NCI-H2081 (cell line): ENCODE results near the gene LRPAP1.
"Not testable (repeated sequence)": the region's sequence is repeated elsewhere in the genome, so short reads cannot be mapped to it uniquely, and the experiment has no call there.

Source experiments
- DNase-seq, 2 experiments: peaks; one replicate each; lab custom pipeline; 2025; lab: John Stamatoyannopoulos, UW

Gene LRPAP1

GRCh38 chr4:3531879-3532750, at the start of gene LRPAP1:
Gene LRPAP1, minus strand, starts transcription at chr4:3532422. Its CDS starts 10 bp downstream, at chr4:3532412.
- DNase-seq = peak; percentile 91 to 92

GRCh38 chr4:3581334-3582090, 49.3 kb upstream of the LRPAP1 start:
- DNase-seq = not testable (repeated sequence)

- DNase-seq = not testable (repeated sequence)
Measured at GRCh38 chr4:3580859-3581258, 48.6 kb upstream of the LRPAP1 start.

- not testable (repeated sequence) for DNase-seq
Measured at GRCh38 chr4:3578527-3579144, 46.4 kb upstream of the LRPAP1 start.

GRCh38 chr4:3578052-3578451, 45.8 kb upstream of the LRPAP1 start:
- DNase-seq = not testable (repeated sequence)

- DNase-seq = not testable (repeated sequence)
Measured at GRCh38 chr4:3577208-3577892, 45.1 kb upstream of the LRPAP1 start.

- not testable (repeated sequence) for DNase-seq
Measured at GRCh38 chr4:3576533-3577207, 44.4 kb upstream of the LRPAP1 start.

GRCh38 chr4:3575426-3576369, 43.5 kb upstream of the LRPAP1 start:
- not testable (repeated sequence) for DNase-seq

- DNase-seq = not testable (repeated sequence)
Measured at GRCh38 chr4:3574865-3575264, 42.6 kb upstream of the LRPAP1 start.

GRCh38 chr4:3574346-3574745, 42.1 kb upstream of the LRPAP1 start:
- DNase-seq = not testable (repeated sequence)

- DNase-seq = no peak
Measured at GRCh38 chr4:3573131-3573530, 40.9 kb upstream of the LRPAP1 start.

GRCh38 chr4:3572363-3572762, 40.1 kb upstream of the LRPAP1 start:
- no peak for DNase-seq

GRCh38 chr4:3571921-3572320, 39.7 kb upstream of the LRPAP1 start:
- no peak for DNase-seq

- not testable (repeated sequence) for DNase-seq
Measured at GRCh38 chr4:3570923-3571322, 38.7 kb upstream of the LRPAP1 start.

- not testable (repeated sequence) for DNase-seq
Measured at GRCh38 chr4:3569611-3570010, 37.4 kb upstream of the LRPAP1 start.

GRCh38 chr4:3566701-3567100, 34.5 kb upstream of the LRPAP1 start:
- not testable (repeated sequence) for DNase-seq

GRCh38 chr4:3566301-3566700, 34.1 kb upstream of the LRPAP1 start:
- DNase-seq = not testable (repeated sequence)

GRCh38 chr4:3564948-3565347, 32.7 kb upstream of the LRPAP1 start:
- not testable (repeated sequence) for DNase-seq

GRCh38 chr4:3563403-3563802, 31.2 kb upstream of the LRPAP1 start:
- no peak for DNase-seq

- DNase-seq = not testable (repeated sequence)
Measured at GRCh38 chr4:3562127-3562526, 29.9 kb upstream of the LRPAP1 start.
